Measurements from ENCODE around the gene PARN.

- TF ChIP-seq POLR2A (IDR thresholded peaks at IDR 0.05; ENCODE audit: low read depth, low read length) (no peak), CTCF (conservative IDR thresholded peaks at IDR 0.05; ENCODE audit: low read depth, low read length) (no peak), MAFK (IDR thresholded peaks at IDR 0.05; ENCODE audit: low read depth, low read length) (no peak), BHLHE40 (IDR thresholded peaks at IDR 0.05; ENCODE audit: low read depth, low read length) (no peak), USF2 (IDR thresholded peaks at IDR 0.05; ENCODE audit: low read depth, low read length) (no peak), SMC3 (IDR thresholded peaks at IDR 0.05; ENCODE audit: low read depth, low read length) (no peak), RAD21 (IDR thresholded peaks at IDR 0.05; ENCODE audit: low read length) (no peak)
Observed at GRCh38 chr16:14495213-14496046, 134.6 kb downstream of the PARN start.
